Thyroid gland (tissue), 4 donors: ENCODE results near the gene SHROOM3. TPM values are rescaled to one million over a fixed set of nuclear protein-coding genes. Genes with fewer than 3 reads are reported as not detected.

Experiments used
- DNase-seq, 2 donors: peaks; one replicate each; pipeline ENCODE4 v3.0.0-alpha.2; 2019
- H3K27ac ChIP-seq, 3 donors: fragments of 200-600 bp; sonication (generic); 1 replicate in 2 of 3; 2 replicates in 1 of 3; pipeline ENCODE4 v1.5.1; 2016 to 2019; ENCODE audit warnings: mild to moderate bottlenecking in 1 of 3, moderate library complexity in 1 of 3
- H3K27me3 ChIP-seq: fragments of 200-600 bp; sonication (generic); one replicate; pipeline ENCODE4 v1.5.1; 2019
- H3K36me3 ChIP-seq, 2 donors: fragments of 200-600 bp; sonication (generic); one replicate each; pipeline ENCODE4 v1.5.1; 2016 to 2019
- H3K4me1 ChIP-seq, 2 donors: fragments of 200-600 bp; sonication (generic); one replicate each; pipeline ENCODE4 v1.5.1; 2017 to 2019
- H3K4me3 ChIP-seq, 3 donors: fragments of 200-600 bp; sonication (generic); replicated peaks in 1 of 3; 1 replicate in 2 of 3; 2 replicates in 1 of 3; pipeline ENCODE4 v1.5.1; 2016; ENCODE audit warnings: mild to moderate bottlenecking in 1 of 3
- H3K9me3 ChIP-seq: fragments of 200-600 bp; sonication (generic); one replicate; pipeline ENCODE4 v1.5.1; 2017
- CTCF ChIP-seq, 6 experiments: fragments of 200-600 bp in 3 of 6; fragments of 450-650 bp in 3 of 6; sonication (generic) in 3 of 6; IDR thresholded peaks; one replicate each; pipeline ENCODE4 v1.5.1; 2016 to 2019; ENCODE audit warnings: antibody characterized with exemption in 6 of 6, mild to moderate bottlenecking in 2 of 6, inconsistent platforms in 1 of 6, moderate library complexity in 1 of 6
- POLR2A ChIP-seq, 2 donors: fragments of 450-650 bp; IDR thresholded peaks; one replicate each; pipeline ENCODE4 v1.6.1; 2017; ENCODE audit warnings: antibody characterized with exemption in 2 of 2, mild to moderate bottlenecking in 2 of 2, moderate library complexity in 1 of 2
- WGBS, 2 donors: methylation state at CpG; one replicate each; pipeline ENCODE4 v1.1.5; 2017; 5-methylcytosine and 5-hydroxymethylcytosine counted together
- intact Hi-C: fragments of 100-400 bp; cut with DNase I; formaldehyde crosslinking; loops from one replicate; pipeline ENCODE4 v1.15.1; 2023
- total RNA-seq, 4 donors: library from RNA; depleted of rRNA; stranded (reverse); fragments of >200 nt; gene quantifications; one replicate each; pipeline ENCODE4 v1.2.3, GENCODE V29; 2016

The SHROOM3 gene
- total RNA-seq, 4 donors from 2014 or later = 41.7 to 77.8 (median 62.0) TPM

- DNase-seq = no peak
- Histone ChIP-seq H3K36me3 (no peaks in the 10 kb centered on the region), H3K4me3 (no peak overlapping the region), H3K27me3 (no peaks in the 10 kb centered on the region), H3K4me1 (peaks cover 9 to 14% of the 10 kb centered on the region in 2 donors), H3K27ac (no peak overlapping the region), H3K9me3 (no peaks in the 10 kb centered on the region)
- WGBS, 2 donors = 83 to 93% methylated on average over 2 of the region's 2 CpGs
- intact Hi-C loops = no loop called here
- TF ChIP-seq CTCF (IDR thresholded peaks at IDR 0.05) (no peak), POLR2A (IDR thresholded peaks at IDR 0.05) (no peak)
These were observed 147.2 kb downstream of the SHROOM3 start for GRCh38 chr4:76582074-76582816.

GRCh38 chr4:76582817-76583087 is 147.7 kb downstream of the SHROOM3 start:
- no peaks in the 10 kb centered on the region for H3K9me3 ChIP-seq
- WGBS, 2 donors = 86 to 90% methylated on average over 3 of the region's 3 CpGs
- H3K27me3 ChIP-seq = no peaks in the 10 kb centered on the region
- no peak overlapping the region for H3K27ac ChIP-seq
- H3K4me3 ChIP-seq = no peak overlapping the region
- TF ChIP-seq POLR2A (IDR thresholded peaks at IDR 0.05) (no peak), CTCF (IDR thresholded peaks at IDR 0.05) (no peak)
- no peaks in the 10 kb centered on the region for H3K36me3 ChIP-seq
- peaks cover 11 to 20% of the 10 kb centered on the region in 2 donors for H3K4me1 ChIP-seq
- no peak for DNase-seq
- intact Hi-C loops = no loop called here

- peak; percentile 23 to 41 for DNase-seq
- Histone ChIP-seq H3K36me3 (no peaks in the 10 kb centered on the region), H3K27ac (peak overlapping the region; percentile 20 to 81 (median 76)), H3K9me3 (no peaks in the 10 kb centered on the region), H3K4me3 (no peak overlapping the region), H3K4me1 (peaks cover 27 to 33% of the 10 kb centered on the region in 2 donors), H3K27me3 (no peaks in the 10 kb centered on the region)
- 58 to 67% methylated on average over 9 of the region's 9 CpGs for WGBS, 2 donors
- intact Hi-C loops = no loop called here
- TF ChIP-seq CTCF (IDR thresholded peaks at IDR 0.05) (no peak), POLR2A (IDR thresholded peaks at IDR 0.05) (no peak)
These were observed 149.5 kb downstream of the SHROOM3 start for GRCh38 chr4:76584241-76585152.

- 73 to 88% methylated on average over 5 of the region's 5 CpGs for WGBS, 2 donors
- Histone ChIP-seq H3K4me1 (peaks cover 35 to 40% of the 10 kb centered on the region in 2 donors), H3K36me3 (no peaks in the 10 kb centered on the region), H3K9me3 (no peaks in the 10 kb centered on the region), H3K27me3 (no peaks in the 10 kb centered on the region), H3K4me3 (no peak overlapping the region), H3K27ac (peak overlapping the region; percentile 38 to 81 (median 76))
- DNase-seq = no peak
- TF ChIP-seq CTCF (IDR thresholded peaks at IDR 0.05) = no peak
- no peak for TF ChIP-seq POLR2A (IDR thresholded peaks at IDR 0.05)
- intact Hi-C loops = no loop called here
These were observed 150.2 kb downstream of the SHROOM3 start for GRCh38 chr4:76585272-76585671.
